SK-N-SH (cell line): ENCODE data around the gene CPNE1. TPM values are rescaled to one million over a fixed set of nuclear protein-coding genes. Genes with fewer than 3 reads are reported as not detected.

Source experiments
- CTCF ChIA-PET: fragments of 300-600, 350-600 bp; formaldehyde crosslinking; extraction: SDS; loops from one replicate; lab custom pipeline; 2021; lab: Yijun Ruan, JAX
- POLR2A ChIA-PET: fragments of 350-600 bp; sonication (Branson Sonifier 250); formaldehyde crosslinking; extraction: SDS; loops from one replicate; lab custom pipeline; 2020; ENCODE audit warnings: antibody characterized with exemption, inconsistent platforms; lab: Yijun Ruan, JAX
- DNase-seq: peaks from one replicate; pipeline ENCODE4 v3.0.0; 2012
- H2AFZ ChIP-seq: fragments of 200-600 bp; sonication (generic); 2 replicates; pipeline ENCODE4 v1.8.1; 2016; ENCODE audit warnings: antibody characterized with exemption, mild to moderate bottlenecking, low read depth
- H3F3A ChIP-seq: fragments of 200-600 bp; sonication (generic); replicated peaks from 2 replicates; pipeline ENCODE3; 2016; ENCODE audit warnings: antibody characterized with exemption, mild to moderate bottlenecking; ENCODE audit not compliant: insufficient read depth
- H3K27ac ChIP-seq, 2 experiments: fragments of 200-500 bp in 1 of 2; fragments of 200-600 bp in 1 of 2; sonication (Bioruptor generic) in 1 of 2; sonication (generic), shearing (Covaris generic) in 1 of 2; 2 replicates each; pipeline versions ENCODE4 v1.5.1 to v1.6.1; 2014 to 2016; ENCODE audit warnings: low read depth in 2 of 2, inconsistent platforms in 1 of 2, low read length in 1 of 2, mild to moderate bottlenecking in 1 of 2, mixed read lengths in 1 of 2
- H3K27me3 ChIP-seq: fragments of 200-600 bp; sonication (generic), shearing (Covaris generic); 2 replicates; pipeline ENCODE4 v1.6.1; 2016; ENCODE audit warnings: mixed run types; ENCODE audit not compliant: insufficient read depth
- H3K36me3 ChIP-seq, 2 experiments: fragments of 200-500 bp in 1 of 2; fragments of 200-600 bp in 1 of 2; sonication (Bioruptor generic) in 1 of 2; sonication (generic) in 1 of 2; replicated peaks in 1 of 2; 2 replicates each; pipeline versions ENCODE3 to v1.5.1; 2014 to 2016; ENCODE audit warnings: low read length in 1 of 2, mild to moderate bottlenecking in 1 of 2; ENCODE audit not compliant: insufficient read depth in 2 of 2, control insufficient read depth in 1 of 2
- H3K4me1 ChIP-seq, 2 experiments: fragments of 200-500 bp in 1 of 2; fragments of 200-600 bp in 1 of 2; sonication (Bioruptor generic) in 1 of 2; sonication (generic), shearing (Covaris generic) in 1 of 2; 2 replicates each; pipeline versions ENCODE4 v1.5.1 to v1.6.1; 2014 to 2016; ENCODE audit warnings: low read depth in 1 of 2, low read length in 1 of 2, mixed run types in 1 of 2; ENCODE audit not compliant: insufficient read depth in 2 of 2, control insufficient read depth in 1 of 2
- H3K4me2 ChIP-seq: fragments of 200-600 bp; sonication (generic), shearing (Covaris generic); 2 replicates; pipeline ENCODE4 v1.6.1; 2017; ENCODE audit warnings: mixed run types
- H3K4me3 ChIP-seq, 2 experiments: fragments of 200-500 bp in 1 of 2; fragments of 200-600 bp in 1 of 2; sonication (Bioruptor generic) in 1 of 2; sonication (generic), shearing (Covaris generic) in 1 of 2; 2 replicates each; pipeline versions ENCODE4 v1.5.1 to v1.8.1; 2014 to 2016; ENCODE audit warnings: low read depth in 2 of 2, inconsistent platforms in 1 of 2, low read length in 1 of 2, mild to moderate bottlenecking in 1 of 2, mixed read lengths in 1 of 2, moderate library complexity in 1 of 2
- H3K79me2 ChIP-seq: fragments of 200-600 bp; sonication (generic); 2 replicates; pipeline ENCODE4 v1.8.1; 2017; ENCODE audit warnings: mild to moderate bottlenecking; ENCODE audit not compliant: insufficient read depth
- H3K9ac ChIP-seq: fragments of 200-600 bp; sonication (generic); 2 replicates; pipeline ENCODE4 v1.6.1; 2017; ENCODE audit warnings: mixed run types
- H3K9me2 ChIP-seq: fragments of 200-600 bp; sonication (generic); 2 replicates; pipeline ENCODE4 v1.6.1; 2017; ENCODE audit warnings: mixed run types
- H3K9me3 ChIP-seq: fragments of 200-600 bp; sonication (generic); 2 replicates; pipeline ENCODE4 v1.6.1; 2017; ENCODE audit warnings: mixed run types, mild to moderate bottlenecking, moderate library complexity
- H4K20me1 ChIP-seq: fragments of 200-600 bp; sonication (generic); 2 replicates; pipeline ENCODE4 v1.6.1; 2017; ENCODE audit warnings: mild to moderate bottlenecking, mixed run types; ENCODE audit not compliant: insufficient read depth
- EZH2phosphoT487 ChIP-seq: fragments of 200-600 bp; sonication (generic); IDR thresholded peaks from 2 replicates; pipeline ENCODE4 v1.6.1; 2017; ENCODE audit warnings: low read depth, mixed run types, mild to moderate bottlenecking, antibody characterized with exemption, moderate library complexity, borderline replicate concordance
- FOXJ3 ChIP-seq: sonication (generic); formaldehyde crosslinking; IDR thresholded peaks from 2 replicates; pipeline ENCODE4 v1.5.1; 2020; ENCODE audit warnings: mild to moderate bottlenecking, missing genetic modification reagents
- FOXM1 ChIP-seq: IDR thresholded peaks from 2 replicates; pipeline ENCODE4 v1.4.0; 2012; ENCODE audit warnings: low read depth, mild to moderate bottlenecking
- GABPA ChIP-seq: IDR thresholded peaks from 2 replicates; pipeline ENCODE4 v1.4.0; 2012; ENCODE audit warnings: low read depth, mild to moderate bottlenecking
- GATA2 ChIP-seq: sonication (generic); formaldehyde crosslinking; IDR thresholded peaks from 2 replicates; pipeline ENCODE4 v1.5.0; 2020; ENCODE audit warnings: mild to moderate bottlenecking, missing genetic modification reagents
- MEF2A ChIP-seq: IDR thresholded peaks from 2 replicates; pipeline ENCODE4 v1.4.0; 2012; ENCODE audit warnings: low read depth, borderline replicate concordance
- MXI1 ChIP-seq: IDR thresholded peaks from 2 replicates; pipeline ENCODE4 v1.6.1; 2012; ENCODE audit warnings: mild to moderate bottlenecking, low read depth, low read length, improper control_type of control experiment
- NFIC ChIP-seq: IDR thresholded peaks from 2 replicates; pipeline ENCODE4 v1.4.0; 2012; ENCODE audit warnings: borderline replicate concordance
- RCOR1 ChIP-seq: fragments of 150-350 bp; IDR thresholded peaks from 2 replicates; pipeline ENCODE4 v1.6.1; 2017; ENCODE audit warnings: antibody characterized with exemption, low read length
- TAF1 ChIP-seq: IDR thresholded peaks from 2 replicates; pipeline ENCODE4 v1.6.1; 2012; ENCODE audit warnings: low read depth, mild to moderate bottlenecking, low read length, moderate library complexity, borderline replicate concordance
- TCF12 ChIP-seq: IDR thresholded peaks from 2 replicates; pipeline ENCODE4 v1.4.0; 2012
- WGBS: methylation state at CpG from one replicate; pipeline ENCODE4 v1.1.6; 2017; ENCODE audit warnings: low lambda C conversion rate; 5-methylcytosine and 5-hydroxymethylcytosine counted together
- polyA plus RNA-seq, 3 experiments: library from polyadenylated mRNA; depleted of rRNA; stranded (reverse); fragments of >200 nt; gene quantifications; 2 replicates each; pipeline ENCODE4 v1.2.3, GENCODE V29; 2012
- TF ChIP-seq, protein P1 (sequence below): fragments of 150-350 bp; IDR thresholded peaks from 2 replicates; pipeline ENCODE4 v1.6.1; 2017; ENCODE audit warnings: antibody characterized with exemption, low read length, low read depth, borderline replicate concordance
- TF ChIP-seq, protein P2 (sequence below): IDR thresholded peaks from 2 replicates; pipeline ENCODE4 v1.4.0; 2012; ENCODE audit warnings: low read depth, borderline replicate concordance
- TF ChIP-seq, protein P3 (sequence below): fragments of 150-350 bp; IDR thresholded peaks from 2 replicates; pipeline ENCODE4 v1.6.1; 2016; ENCODE audit warnings: mild to moderate bottlenecking, low read depth, low read length
- TF ChIP-seq, protein P4 (sequence below): IDR thresholded peaks from 2 replicates; pipeline ENCODE4 v1.6.1; 2012; ENCODE audit warnings: mild to moderate bottlenecking, low read depth, low read length, moderate library complexity
- TF ChIP-seq, protein P5 (sequence below): IDR thresholded peaks from 2 replicates; pipeline ENCODE4 v1.4.0; 2012; ENCODE audit warnings: low read depth, borderline replicate concordance

Gene CPNE1
- polyA plus RNA-seq, 1 of the 3 experiments (the other 2 are of a cell fraction): 279 TPM

DNA sequence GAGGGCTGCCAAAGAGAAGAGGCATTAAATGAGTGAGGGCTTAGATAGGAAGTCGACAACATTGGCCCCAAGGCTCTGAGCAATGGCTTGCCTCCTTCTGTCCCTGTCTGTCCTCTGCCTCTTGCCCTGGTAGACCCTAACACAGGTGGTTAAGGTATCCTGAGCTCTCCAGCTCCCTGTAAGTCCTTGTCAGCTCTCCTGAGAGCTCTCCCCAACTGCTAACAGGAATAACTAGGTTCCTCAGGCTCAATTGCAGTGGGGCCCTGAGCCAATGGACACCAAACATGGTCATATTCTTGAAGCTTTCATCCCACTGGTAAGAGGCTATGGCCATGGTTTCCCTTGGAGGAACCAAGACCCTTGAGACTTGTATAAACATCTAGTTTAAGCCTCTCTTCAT lies 5.0 kb upstream of the CPNE1 start:
- H3K4me1 ChIP-seq: no peaks in the 10 kb centered on the region; a peak in 1 of 4 replicates
- no peaks in the 10 kb centered on the region for H3K9me2 ChIP-seq
- no peak overlapping the region for H2AFZ ChIP-seq
- peaks cover 37 to 45% of the 10 kb centered on the region in 2 experiments for H3K36me3 ChIP-seq
- no peak overlapping the region for H3K4me2 ChIP-seq
- TF ChIP-seq MXI1: no peak
- TF ChIP-seq EZH2phosphoT487: no peak
- TF ChIP-seq GATA2 (CRISPR knock-in tag): no peak
- TF ChIP-seq, protein P1, sequence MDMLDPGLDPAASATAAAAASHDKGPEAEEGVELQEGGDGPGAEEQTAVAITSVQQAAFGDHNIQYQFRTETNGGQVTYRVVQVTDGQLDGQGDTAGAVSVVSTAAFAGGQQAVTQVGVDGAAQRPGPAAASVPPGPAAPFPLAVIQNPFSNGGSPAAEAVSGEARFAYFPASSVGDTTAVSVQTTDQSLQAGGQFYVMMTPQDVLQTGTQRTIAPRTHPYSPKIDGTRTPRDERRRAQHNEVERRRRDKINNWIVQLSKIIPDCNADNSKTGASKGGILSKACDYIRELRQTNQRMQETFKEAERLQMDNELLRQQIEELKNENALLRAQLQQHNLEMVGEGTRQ: no peak
- no peak for TF ChIP-seq TCF12
- no peak for TF ChIP-seq FOXJ3 (CRISPR knock-in tag)
- TF ChIP-seq FOXM1: no peak
- TF ChIP-seq, protein P2, sequence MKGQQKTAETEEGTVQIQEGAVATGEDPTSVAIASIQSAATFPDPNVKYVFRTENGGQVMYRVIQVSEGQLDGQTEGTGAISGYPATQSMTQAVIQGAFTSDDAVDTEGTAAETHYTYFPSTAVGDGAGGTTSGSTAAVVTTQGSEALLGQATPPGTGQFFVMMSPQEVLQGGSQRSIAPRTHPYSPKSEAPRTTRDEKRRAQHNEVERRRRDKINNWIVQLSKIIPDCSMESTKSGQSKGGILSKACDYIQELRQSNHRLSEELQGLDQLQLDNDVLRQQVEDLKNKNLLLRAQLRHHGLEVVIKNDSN: no peak
- no peak for TF ChIP-seq RCOR1
- TF ChIP-seq, protein P3, sequence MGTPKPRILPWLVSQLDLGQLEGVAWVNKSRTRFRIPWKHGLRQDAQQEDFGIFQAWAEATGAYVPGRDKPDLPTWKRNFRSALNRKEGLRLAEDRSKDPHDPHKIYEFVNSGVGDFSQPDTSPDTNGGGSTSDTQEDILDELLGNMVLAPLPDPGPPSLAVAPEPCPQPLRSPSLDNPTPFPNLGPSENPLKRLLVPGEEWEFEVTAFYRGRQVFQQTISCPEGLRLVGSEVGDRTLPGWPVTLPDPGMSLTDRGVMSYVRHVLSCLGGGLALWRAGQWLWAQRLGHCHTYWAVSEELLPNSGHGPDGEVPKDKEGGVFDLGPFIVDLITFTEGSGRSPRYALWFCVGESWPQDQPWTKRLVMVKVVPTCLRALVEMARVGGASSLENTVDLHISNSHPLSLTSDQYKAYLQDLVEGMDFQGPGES: no peak
- TF ChIP-seq, protein P4, sequence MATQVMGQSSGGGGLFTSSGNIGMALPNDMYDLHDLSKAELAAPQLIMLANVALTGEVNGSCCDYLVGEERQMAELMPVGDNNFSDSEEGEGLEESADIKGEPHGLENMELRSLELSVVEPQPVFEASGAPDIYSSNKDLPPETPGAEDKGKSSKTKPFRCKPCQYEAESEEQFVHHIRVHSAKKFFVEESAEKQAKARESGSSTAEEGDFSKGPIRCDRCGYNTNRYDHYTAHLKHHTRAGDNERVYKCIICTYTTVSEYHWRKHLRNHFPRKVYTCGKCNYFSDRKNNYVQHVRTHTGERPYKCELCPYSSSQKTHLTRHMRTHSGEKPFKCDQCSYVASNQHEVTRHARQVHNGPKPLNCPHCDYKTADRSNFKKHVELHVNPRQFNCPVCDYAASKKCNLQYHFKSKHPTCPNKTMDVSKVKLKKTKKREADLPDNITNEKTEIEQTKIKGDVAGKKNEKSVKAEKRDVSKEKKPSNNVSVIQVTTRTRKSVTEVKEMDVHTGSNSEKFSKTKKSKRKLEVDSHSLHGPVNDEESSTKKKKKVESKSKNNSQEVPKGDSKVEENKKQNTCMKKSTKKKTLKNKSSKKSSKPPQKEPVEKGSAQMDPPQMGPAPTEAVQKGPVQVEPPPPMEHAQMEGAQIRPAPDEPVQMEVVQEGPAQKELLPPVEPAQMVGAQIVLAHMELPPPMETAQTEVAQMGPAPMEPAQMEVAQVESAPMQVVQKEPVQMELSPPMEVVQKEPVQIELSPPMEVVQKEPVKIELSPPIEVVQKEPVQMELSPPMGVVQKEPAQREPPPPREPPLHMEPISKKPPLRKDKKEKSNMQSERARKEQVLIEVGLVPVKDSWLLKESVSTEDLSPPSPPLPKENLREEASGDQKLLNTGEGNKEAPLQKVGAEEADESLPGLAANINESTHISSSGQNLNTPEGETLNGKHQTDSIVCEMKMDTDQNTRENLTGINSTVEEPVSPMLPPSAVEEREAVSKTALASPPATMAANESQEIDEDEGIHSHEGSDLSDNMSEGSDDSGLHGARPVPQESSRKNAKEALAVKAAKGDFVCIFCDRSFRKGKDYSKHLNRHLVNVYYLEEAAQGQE: no peak
- TF ChIP-seq GABPA: no peak
- no peak for TF ChIP-seq TAF1
- TF ChIP-seq NFIC: no peak
- no peak for TF ChIP-seq MEF2A
- TF ChIP-seq, protein P5, sequence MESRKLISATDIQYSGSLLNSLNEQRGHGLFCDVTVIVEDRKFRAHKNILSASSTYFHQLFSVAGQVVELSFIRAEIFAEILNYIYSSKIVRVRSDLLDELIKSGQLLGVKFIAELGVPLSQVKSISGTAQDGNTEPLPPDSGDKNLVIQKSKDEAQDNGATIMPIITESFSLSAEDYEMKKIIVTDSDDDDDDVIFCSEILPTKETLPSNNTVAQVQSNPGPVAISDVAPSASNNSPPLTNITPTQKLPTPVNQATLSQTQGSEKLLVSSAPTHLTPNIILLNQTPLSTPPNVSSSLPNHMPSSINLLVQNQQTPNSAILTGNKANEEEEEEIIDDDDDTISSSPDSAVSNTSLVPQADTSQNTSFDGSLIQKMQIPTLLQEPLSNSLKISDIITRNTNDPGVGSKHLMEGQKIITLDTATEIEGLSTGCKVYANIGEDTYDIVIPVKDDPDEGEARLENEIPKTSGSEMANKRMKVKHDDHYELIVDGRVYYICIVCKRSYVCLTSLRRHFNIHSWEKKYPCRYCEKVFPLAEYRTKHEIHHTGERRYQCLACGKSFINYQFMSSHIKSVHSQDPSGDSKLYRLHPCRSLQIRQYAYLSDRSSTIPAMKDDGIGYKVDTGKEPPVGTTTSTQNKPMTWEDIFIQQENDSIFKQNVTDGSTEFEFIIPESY: no peak
- no peak for DNase-seq
- no peak overlapping the region for H3K4me3 ChIP-seq
- no peaks in the 10 kb centered on the region for H4K20me1 ChIP-seq
- WGBS: 30% methylated on average over 1 of the region's 1 CpG
- no peaks in the 10 kb centered on the region for H3K9me3 ChIP-seq
- POLR2A ChIA-PET: no interaction called here
- no peak overlapping the region for H3K9ac ChIP-seq
- H3F3A ChIP-seq: peaks cover 6% of the 10 kb centered on the region
- no peak overlapping the region for H3K27ac ChIP-seq
- H3K79me2 ChIP-seq: peaks cover 1% of the 10 kb centered on the region; the same call in 1 of the 2 replicates
- CTCF ChIA-PET: interaction anchor here (0.6 to 1.4 kb wide), 2 partner anchors 285 to 469 kb away, joined by 3 read pairs; partner anchors contain the start of gene SCAND1
- no peaks in the 10 kb centered on the region for H3K27me3 ChIP-seq
